Forelimb muscle (tissue), 1 donor: ENCODE measurements around the gene GPC5. TPM values are rescaled to one million over a fixed set of nuclear protein-coding genes. Genes with fewer than 3 reads are reported as not detected.

Experiments
- DNase-seq: peaks from one replicate; pipeline ENCODE4 v3.0.0-alpha.2; 2013; ENCODE audit warnings: low read depth
- polyA plus RNA-seq: library from polyadenylated mRNA; unstranded; fragments of 120-200 nt; gene quantifications from one replicate; pipeline ENCODE4 v1.2.1, GENCODE V29; 2013; ENCODE audit not compliant: insufficient read length

The GPC5 gene
- polyA plus RNA-seq, 1 donor, result 0.57 TPM

GRCh38 chr13:91592056-91593014, 193.9 kb downstream of the GPC5 start:
- DNase-seq, result no peak

- DNase-seq, result no peak
These were observed 195.0 kb downstream of the GPC5 start for GRCh38 chr13:91593456-91593855.

GRCh38 chr13:91594061-91594460, 195.6 kb downstream of the GPC5 start:
- no peak for DNase-seq

- DNase-seq, result no peak
These were observed 197.3 kb downstream of the GPC5 start for GRCh38 chr13:91595677-91596076.

GRCh38 chr13:91596842-91597241, 198.4 kb downstream of the GPC5 start:
- DNase-seq, result no peak

- no peak for DNase-seq
These were observed 200.2 kb downstream of the GPC5 start for GRCh38 chr13:91598655-91599054.

- DNase-seq, result no peak
These were observed 202.9 kb downstream of the GPC5 start for GRCh38 chr13:91601273-91601672.

GRCh38 chr13:91601807-91602206, 203.4 kb downstream of the GPC5 start:
- no peak for DNase-seq

GRCh38 chr13:91609353-91609752, 210.9 kb downstream of the GPC5 start:
- DNase-seq, result no peak

GRCh38 chr13:91618315-91618714, 219.9 kb downstream of the GPC5 start:
- DNase-seq, result no peak

GRCh38 chr13:91620670-91621141, 222.3 kb downstream of the GPC5 start:
- DNase-seq, result no peak

GRCh38 chr13:91621161-91621560, 222.7 kb downstream of the GPC5 start:
- no peak for DNase-seq

GRCh38 chr13:91621963-91622362, 223.5 kb downstream of the GPC5 start:
- no peak for DNase-seq

- no peak for DNase-seq
These were observed 224.5 kb downstream of the GPC5 start for GRCh38 chr13:91622778-91623550.

- DNase-seq, result no peak
These were observed 229.7 kb downstream of the GPC5 start for GRCh38 chr13:91627952-91628739.

GRCh38 chr13:91630946-91631345, 232.5 kb downstream of the GPC5 start:
- no peak for DNase-seq

GRCh38 chr13:91632086-91632485, 233.7 kb downstream of the GPC5 start:
- DNase-seq, result no peak

GRCh38 chr13:91639330-91639729, 240.9 kb downstream of the GPC5 start:
- DNase-seq, result no peak

GRCh38 chr13:91643394-91643793, 245.0 kb downstream of the GPC5 start:
- no peak for DNase-seq

- no peak for DNase-seq
These were observed 246.4 kb downstream of the GPC5 start for GRCh38 chr13:91644806-91645205.

GRCh38 chr13:91647361-91647990, 249.1 kb downstream of the GPC5 start:
- no peak for DNase-seq
